CD4-positive, alpha-beta memory T cell (primary cell): Measurements from ENCODE around the gene CDC42EP5. TPM values are rescaled to one million over a fixed set of nuclear protein-coding genes. Genes with fewer than 3 reads are reported as not detected.

ENCODE experiments used
- CTCF ChIA-PET: fragments of 350-600 bp; sonication (Branson Sonifier 250); formaldehyde crosslinking; loops from one replicate; lab custom pipeline; 2021; ENCODE audit warnings: inconsistent platforms; ENCODE audit not compliant: partially characterized antibody; lab: Charles Lee
- POLR2A ChIA-PET: fragments of 350-600 bp; sonication (Branson Sonifier 250); formaldehyde crosslinking; loops from one replicate; lab custom pipeline; 2021; ENCODE audit not compliant: partially characterized antibody; lab: Charles Lee
- DNase-seq, 5 donors: peaks; one replicate each; pipeline versions ENCODE4 v3.0.0 to v3.0.0-alpha.2; 2020 to 2022; ENCODE audit warnings: mixed read lengths in 1 of 5
- H3K27ac ChIP-seq: one replicate; pipeline ENCODE4 v1.7.0; 2013; ENCODE audit warnings: low read depth, low read length
- H3K27me3 ChIP-seq: 2 replicates; pipeline ENCODE4 v1.7.0; 2013; ENCODE audit warnings: mild to moderate bottlenecking, low read length, moderate library complexity; ENCODE audit not compliant: insufficient read depth
- H3K36me3 ChIP-seq: 2 replicates; pipeline ENCODE4 v1.7.0; 2013; ENCODE audit warnings: mild to moderate bottlenecking, low read length, moderate library complexity; ENCODE audit not compliant: insufficient read depth
- H3K4me1 ChIP-seq: 2 replicates; pipeline ENCODE4 v1.7.0; 2013; ENCODE audit warnings: mild to moderate bottlenecking, low read length, moderate library complexity; ENCODE audit not compliant: insufficient read depth
- H3K4me3 ChIP-seq, 2 donors: one replicate each; pipeline ENCODE4 v1.7.0; 2013; ENCODE audit warnings: low read length in 2 of 2, mild to moderate bottlenecking in 1 of 2
- H3K9me3 ChIP-seq, 2 donors: one replicate each; pipeline ENCODE4 v1.7.0; 2013; ENCODE audit warnings: low read length in 2 of 2, control low read depth in 1 of 2; ENCODE audit not compliant: control insufficient read depth in 1 of 2
- H3K27ac Mint-ChIP-seq, 7 donors: one replicate each; pipeline ENCODE4 v1.8.0; 2020 to 2021; ENCODE audit warnings: mixed read lengths in 7 of 7, mild to moderate bottlenecking in 6 of 7, inconsistent platforms in 3 of 7, moderate library complexity in 3 of 7
- H3K27me3 Mint-ChIP-seq, 2 donors: one replicate each; pipeline ENCODE4 v1.8.0; 2020 to 2021; ENCODE audit warnings: mixed read lengths in 2 of 2
- H3K36me3 Mint-ChIP-seq, 2 donors: one replicate each; pipeline ENCODE4 v1.8.0; 2020 to 2021; ENCODE audit warnings: mixed read lengths in 2 of 2, inconsistent platforms in 1 of 2, mild to moderate bottlenecking in 1 of 2
- H3K4me1 Mint-ChIP-seq, 4 donors: one replicate each; pipeline ENCODE4 v1.8.0; 2020 to 2021; ENCODE audit warnings: mixed read lengths in 4 of 4, mild to moderate bottlenecking in 1 of 4
- H3K4me3 Mint-ChIP-seq, 8 donors: one replicate each; pipeline ENCODE4 v1.8.0; 2020 to 2021; ENCODE audit warnings: mixed read lengths in 8 of 8, mild to moderate bottlenecking in 7 of 8, moderate library complexity in 6 of 8, inconsistent platforms in 3 of 8
- H3K9me3 Mint-ChIP-seq, 8 donors: one replicate each; pipeline ENCODE4 v1.8.0; 2020 to 2021; ENCODE audit warnings: mixed read lengths in 8 of 8, mild to moderate bottlenecking in 5 of 8, inconsistent platforms in 3 of 8, moderate library complexity in 1 of 8
- intact Hi-C: fragments of 100-400 bp; cut with micrococcal nuclease; formaldehyde crosslinking; loops from one replicate; pipeline ENCODE4 v1.15.1; 2023
- polyA plus RNA-seq, 2 donors: library from polyadenylated mRNA; unstranded; fragments of 300-500 nt; fragmentation: Illumina TruSeq; gene quantifications; one replicate each; pipeline ENCODE4 v1.2.3, GENCODE V29; 2021
- total RNA-seq, 2 experiments: library from RNA; stranded (reverse); gene quantifications; one replicate each; pipeline ENCODE4 v1.2.3, GENCODE V29; 2021

CDC42EP5 gene
- total and polyA plus RNA-seq, 4 experiments from 2014 or later, result not detected

- H3K27me3 ChIP-seq, result no peaks in the 10 kb centered on the region
- intact Hi-C loops, result no loop called here
- peaks cover 92% of the 10 kb centered on the region for H3K36me3 ChIP-seq
- CTCF ChIA-PET, result no interaction called here
- no peaks in the 10 kb centered on the region for H3K9me3 ChIP-seq
- H3K27ac ChIP-seq, result no peak overlapping the region
- peaks cover 0 to under 1% of the 10 kb centered on the region in 2 donors for H3K27me3 Mint-ChIP-seq
- peak overlapping the region in 2 of 8 donors; percentile 9 to 20 for H3K4me3 Mint-ChIP-seq
- POLR2A ChIA-PET, result interaction anchor here (1.0 to 2.4 kb wide), 3 partner anchors 7 to 1188 kb away, joined by 3 to 23 read pairs (median 4); partner anchors contain the start of gene LENG9
- H3K4me3 ChIP-seq, result no peak overlapping the region
- H3K4me1 Mint-ChIP-seq, result peaks cover 22 to 55% (median 33%) of the 10 kb centered on the region in 4 donors
- peaks cover 0 to 2% (median 0%) of the 10 kb centered on the region in 8 donors for H3K9me3 Mint-ChIP-seq
- peaks cover 62 to 84% of the 10 kb centered on the region in 2 donors for H3K36me3 Mint-ChIP-seq
- DNase-seq, result no peak
- peak overlapping the region in 2 of 7 donors; percentile 16 to 41 for H3K27ac Mint-ChIP-seq
- peaks cover 32% of the 10 kb centered on the region for H3K4me1 ChIP-seq
Observed at GRCh38 chr19:54454781-54455675, 18.1 kb downstream of the CDC42EP5 start.

GRCh38 chr19:54453921-54454780 is 18.9 kb downstream of the CDC42EP5 start:
- Mint-ChIP-seq H3K27ac (peak overlapping the region in 2 of 7 donors; percentile 16 to 57), H3K27me3 (peaks cover 0 to 3% of the 10 kb centered on the region in 2 donors), H3K36me3 (peaks cover 55 to 81% of the 10 kb centered on the region in 2 donors), H3K4me3 (peak overlapping the region in 1 of 8 donors; percentile 26), H3K9me3 (peaks cover 0 to 3% (median 0%) of the 10 kb centered on the region in 8 donors), H3K4me1 (peaks cover 23 to 51% (median 36%) of the 10 kb centered on the region in 4 donors)
- H3K9me3 ChIP-seq, result no peaks in the 10 kb centered on the region
- POLR2A ChIA-PET, result interaction anchor here (1.1 to 2.4 kb wide), 3 partner anchors 8 to 1188 kb away, joined by 3 to 23 read pairs (median 5); partner anchors contain the start of gene LENG9
- DNase-seq, result no peak
- CTCF ChIA-PET, result no interaction called here
- H3K4me1 ChIP-seq, result peaks cover 36% of the 10 kb centered on the region
- no peak overlapping the region for H3K4me3 ChIP-seq
- no peaks in the 10 kb centered on the region for H3K27me3 ChIP-seq
- peaks cover 83% of the 10 kb centered on the region for H3K36me3 ChIP-seq
- H3K27ac ChIP-seq, result no peak overlapping the region
- intact Hi-C loops, result no loop called here

GRCh38 chr19:54452626-54453025 is 20.5 kb downstream of the CDC42EP5 start:
- H3K27ac ChIP-seq, result no peak overlapping the region
- intact Hi-C loops, result no loop called here
- no peaks in the 10 kb centered on the region for H3K9me3 ChIP-seq
- DNase-seq, result no peak
- H3K27me3 ChIP-seq, result no peaks in the 10 kb centered on the region
- ChIA-PET CTCF (interaction anchor here (0.7 kb wide), 1 partner anchor 125 kb away, joined by 3 read pairs; no protein-coding TSS in a partner anchor), POLR2A (interaction anchor here (1.9 to 2.4 kb wide), 2 partner anchors 10 to 64 kb away, joined by 5 to 23 read pairs; partner anchors contain the start of gene LENG9)
- Mint-ChIP-seq H3K4me1 (peaks cover 21 to 53% (median 35%) of the 10 kb centered on the region in 4 donors), H3K4me3 (peak overlapping the region in 1 of 8 donors; percentile 61), H3K9me3 (peaks cover 0 to 7% (median 0%) of the 10 kb centered on the region in 8 donors), H3K27me3 (peaks cover 0 to 3% of the 10 kb centered on the region in 2 donors), H3K36me3 (peaks cover 41 to 79% of the 10 kb centered on the region in 2 donors), H3K27ac (peak overlapping the region in 4 of 7 donors; percentile 22 to 96 (median 44))
- peaks cover 37% of the 10 kb centered on the region for H3K4me1 ChIP-seq
- peaks cover 68% of the 10 kb centered on the region for H3K36me3 ChIP-seq
- H3K4me3 ChIP-seq, result no peak overlapping the region

GRCh38 chr19:54451997-54452396 is 21.1 kb downstream of the CDC42EP5 start:
- Histone ChIP-seq H3K4me1 (peaks cover 43% of the 10 kb centered on the region), H3K27ac (no peak overlapping the region), H3K9me3 (no peaks in the 10 kb centered on the region), H3K36me3 (peaks cover 62% of the 10 kb centered on the region), H3K4me3 (no peak overlapping the region), H3K27me3 (no peaks in the 10 kb centered on the region)
- Mint-ChIP-seq H3K9me3 (peaks cover 0 to 7% (median 0%) of the 10 kb centered on the region in 8 donors), H3K36me3 (peaks cover 41 to 78% of the 10 kb centered on the region in 2 donors), H3K27ac (peak overlapping the region in 5 of 7 donors; percentile 42 to 99 (median 46)), H3K4me1 (peaks cover 24 to 59% (median 39%) of the 10 kb centered on the region in 4 donors), H3K4me3 (peak overlapping the region in 2 of 8 donors; percentile 28 to 94), H3K27me3 (peaks cover 0 to 3% of the 10 kb centered on the region in 2 donors)
- intact Hi-C loops, result no loop called here
- no peak for DNase-seq
- ChIA-PET CTCF (no interaction called here), POLR2A (interaction anchor here (1.9 kb wide), 1 partner anchor 63 kb away, joined by 5 read pairs; no protein-coding TSS in a partner anchor)

- peaks cover 56% of the 10 kb centered on the region for H3K36me3 ChIP-seq
Observed at GRCh38 chr19:54451331-54451871, 21.7 kb downstream of the CDC42EP5 start.

GRCh38 chr19:54449701-54450069 is 23.4 kb downstream of the CDC42EP5 start:
- intact Hi-C loops, result loop anchor here (1.0 to 10.0 kb wide), 5 partner anchors 14 to 1205 kb away; partner anchors contain the start of genes LENG9, MYADM, PRPF31 and RPS9
- DNase-seq, result peak in 1 of 5 donors; percentile 53
- ChIA-PET CTCF (interaction anchor here (1.1 to 1.5 kb wide), 2 partner anchors 14 to 28 kb away, joined by 3 to 4 read pairs; partner anchors contain the start of gene LENG9), POLR2A (interaction anchor here (1.1 to 6.4 kb wide), 4 partner anchors 12 to 1205 kb away, joined by 3 to 142 read pairs (median 6); partner anchors contain the start of genes LENG9 and U2AF2)
- Mint-ChIP-seq H3K27ac (peak overlapping the region; percentile 96 to 100 (median 99)), H3K4me3 (peak overlapping the region; percentile 91 to 100 (median 96)), H3K27me3 (peaks cover 0 to 3% of the 10 kb centered on the region in 2 donors), H3K36me3 (peaks cover 31 to 71% of the 10 kb centered on the region in 2 donors), H3K4me1 (peaks cover 25 to 69% (median 41%) of the 10 kb centered on the region in 4 donors), H3K9me3 (peaks cover 0 to 9% (median 0%) of the 10 kb centered on the region in 8 donors)
- H3K27me3 ChIP-seq, result no peaks in the 10 kb centered on the region
- H3K36me3 ChIP-seq, result peaks cover 44% of the 10 kb centered on the region
- H3K9me3 ChIP-seq, result no peaks in the 10 kb centered on the region
- peak overlapping the region; percentile 75 to 98 for H3K4me3 ChIP-seq
- peaks cover 46% of the 10 kb centered on the region for H3K4me1 ChIP-seq
- peak overlapping the region; percentile 93 for H3K27ac ChIP-seq

More at GRCh38 chr19:54451331-54451871, 21.7 kb downstream of the CDC42EP5 start:
- peak overlapping the region in 6 of 8 donors; percentile 60 to 100 (median 96) for H3K4me3 Mint-ChIP-seq
- H3K4me1 Mint-ChIP-seq, result peaks cover 25 to 64% (median 41%) of the 10 kb centered on the region in 4 donors
- H3K9me3 Mint-ChIP-seq, result peaks cover 0 to 7% (median 0%) of the 10 kb centered on the region in 8 donors
- ChIA-PET POLR2A (interaction anchor here (0.6 to 6.4 kb wide), 2 partner anchors 11 to 262 kb away, joined by 3 to 142 read pairs; partner anchors contain the start of genes LENG9 and MBOAT7), CTCF (no interaction called here)
- Histone ChIP-seq H3K27ac (peak overlapping the region; percentile 93), H3K4me3 (no peak overlapping the region), H3K27me3 (no peaks in the 10 kb centered on the region), H3K9me3 (no peaks in the 10 kb centered on the region), H3K4me1 (peaks cover 46% of the 10 kb centered on the region)
- intact Hi-C loops, result no loop called here
- DNase-seq, result no peak
- H3K27me3 Mint-ChIP-seq, result peaks cover 0 to 3% of the 10 kb centered on the region in 2 donors
- peaks cover 41 to 77% of the 10 kb centered on the region in 2 donors for H3K36me3 Mint-ChIP-seq
- peak overlapping the region; percentile 36 to 100 (median 96) for H3K27ac Mint-ChIP-seq
